GM21360 (cell line): Measurements from ENCODE around the gene ARPC3.
A peak's percentile ranks its signal among the peaks of the same experiment; 100 is the strongest.
"Not testable (repeated sequence)": the region's sequence is repeated elsewhere in the genome, so short reads cannot be mapped to it uniquely, and the experiment has no call there.

Experiments used
- ATAC-seq: cut with Tn5 transposase; IDR thresholded peaks from one replicate; pipeline ENCODE4 v1.9.1; 2021; ENCODE audit warnings: mild to moderate bottlenecking, moderate library complexity; ENCODE audit not compliant: unreplicated experiment

Gene ARPC3

GRCh38 chr12:110420644-110421043 is 29.5 kb downstream of the ARPC3 start:
- ATAC-seq = not testable (repeated sequence)

DNA sequence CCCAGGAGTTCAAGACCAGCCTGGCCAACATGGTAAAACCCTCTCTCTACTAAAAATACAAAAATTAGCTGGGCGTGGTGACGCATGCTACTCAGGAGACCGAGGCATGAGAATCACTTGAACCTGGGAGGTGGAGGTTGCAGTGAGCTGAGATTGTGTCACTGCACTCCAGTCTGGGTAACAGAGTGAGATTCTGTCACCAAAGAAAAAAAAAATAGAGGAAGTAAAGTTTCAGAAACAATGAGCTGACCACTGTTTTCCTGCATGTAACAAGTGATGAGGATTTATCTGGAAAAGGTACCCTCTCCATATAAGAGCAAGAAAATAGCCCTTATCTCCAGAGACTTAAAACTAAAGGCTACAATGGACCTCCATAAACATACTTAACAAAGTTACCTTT is 33.0 kb downstream of the ARPC3 start:
- not testable (repeated sequence) for ATAC-seq

DNA sequence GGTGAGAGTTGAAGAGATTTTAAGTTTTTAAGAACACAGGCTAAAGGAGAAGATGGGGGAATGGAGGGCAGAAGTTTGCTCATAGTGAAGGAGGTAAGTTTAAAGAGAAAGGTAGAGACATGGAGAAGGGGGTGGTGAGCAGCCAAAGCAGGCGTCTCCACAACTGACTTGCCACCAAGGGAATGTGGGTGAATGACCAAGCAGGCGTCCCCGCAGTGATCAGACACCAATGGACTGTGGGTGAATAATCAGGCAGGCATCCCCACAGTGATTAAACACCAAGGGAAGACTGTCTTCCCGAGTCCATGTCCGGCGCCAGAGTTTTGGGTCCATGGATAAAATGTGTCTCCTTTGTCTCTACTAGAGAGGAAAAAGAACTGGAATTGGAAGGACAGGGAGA is 40.1 kb downstream of the ARPC3 start:
- ATAC-seq = not testable (repeated sequence)

GRCh38 chr12:110405126-110405662 is 44.9 kb downstream of the ARPC3 start:
- ATAC-seq = not testable (repeated sequence)

GRCh38 chr12:110403976-110404682 is 46.0 kb downstream of the ARPC3 start:
- ATAC-seq = no peak

DNA sequence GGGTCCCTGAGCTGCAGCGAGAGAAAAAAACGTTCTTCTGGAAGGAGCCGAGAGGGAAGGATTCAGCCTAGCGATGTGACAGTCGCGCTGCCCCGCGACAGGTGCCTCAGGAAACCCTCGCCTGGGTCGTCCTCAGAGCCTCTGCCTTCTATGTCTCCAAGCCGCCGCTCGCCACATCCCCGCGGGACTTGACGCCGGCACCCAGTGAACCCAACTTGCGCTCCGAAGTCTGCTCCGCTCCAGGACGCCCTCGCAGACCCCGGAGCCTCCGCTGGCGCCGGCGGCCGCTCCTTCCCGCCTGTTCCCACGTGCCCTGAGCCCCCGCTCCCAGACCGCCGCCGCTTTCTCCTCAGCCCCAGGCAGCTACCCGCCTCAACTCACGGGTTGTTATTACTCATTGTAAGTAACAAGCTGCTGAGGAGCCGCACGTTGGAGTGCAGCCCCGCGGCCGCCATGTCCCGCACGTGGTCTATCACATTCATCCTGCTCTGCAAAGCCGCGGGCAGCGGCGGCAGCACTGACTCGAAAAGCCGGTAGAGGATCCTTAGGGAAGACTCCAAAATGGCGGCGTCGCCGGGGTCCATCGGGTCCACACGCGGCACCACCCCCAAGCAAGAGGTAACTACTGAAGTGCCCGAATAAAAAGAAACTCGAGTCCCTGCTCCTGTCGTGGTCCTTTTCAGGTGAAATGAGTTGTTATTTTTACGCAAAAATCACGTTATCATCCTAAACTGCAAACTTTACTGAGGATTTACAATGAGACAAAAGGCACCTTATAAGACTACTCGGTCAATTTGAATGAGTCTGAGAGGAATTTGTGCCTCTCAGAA is 46.8 kb downstream of the ARPC3 start, which contains the start of gene ANAPC7:
TSS of gene ANAPC7 (minus strand) at position 563 of the 830 bp plus-strand sequence. CDS start at position 482, 81 bp downstream.
- peak; percentile 71 for ATAC-seq
